NCI-H345 treated with DMSO at 0.1 percent for 48 hours (cell line): Measurements from ENCODE around the gene DNAH14.
"Not testable (repeated sequence)": the region's sequence is repeated elsewhere in the genome, so short reads cannot be mapped to it uniquely, and the experiment has no call there.

Experiments
- DNase-seq: peaks from one replicate; lab custom pipeline; 2025; ENCODE audit not compliant: unreplicated experiment; lab: John Stamatoyannopoulos, UW

Gene DNAH14

GRCh38 chr1:225146478-225146877 is 217.0 kb downstream of the DNAH14 start:
- no peak for DNase-seq

- DNase-seq: not testable (repeated sequence)
Measured at GRCh38 chr1:225147791-225148190, 218.3 kb downstream of the DNAH14 start.

GRCh38 chr1:225152061-225152460 is 222.6 kb downstream of the DNAH14 start:
- DNase-seq: no peak

- DNase-seq: no peak
Measured at GRCh38 chr1:225155555-225155954, 226.1 kb downstream of the DNAH14 start.

- no peak for DNase-seq
Measured at GRCh38 chr1:225156254-225156653, 226.8 kb downstream of the DNAH14 start.

GRCh38 chr1:225158291-225158690 is 228.8 kb downstream of the DNAH14 start:
- DNase-seq: no peak

- DNase-seq: no peak
Measured at GRCh38 chr1:225159793-225160192, 230.3 kb downstream of the DNAH14 start.

GRCh38 chr1:225177409-225177808 is 247.9 kb downstream of the DNAH14 start:
- not testable (repeated sequence) for DNase-seq

GRCh38 chr1:225179686-225180085 is 250.2 kb downstream of the DNAH14 start:
- DNase-seq: no peak

GRCh38 chr1:225182716-225183115 is 253.2 kb downstream of the DNAH14 start:
- DNase-seq: no peak

GRCh38 chr1:225191199-225191753 is 261.8 kb downstream of the DNAH14 start:
- no peak for DNase-seq

- DNase-seq: no peak
Measured at GRCh38 chr1:225201447-225201846, 272.0 kb downstream of the DNAH14 start.

GRCh38 chr1:225207791-225208190 is 278.3 kb downstream of the DNAH14 start:
- no peak for DNase-seq

- no peak for DNase-seq
Measured at GRCh38 chr1:225209153-225209552, 279.7 kb downstream of the DNAH14 start.

- not testable (repeated sequence) for DNase-seq
Measured at GRCh38 chr1:225210180-225210579, 280.7 kb downstream of the DNAH14 start.

- DNase-seq: not testable (repeated sequence)
Measured at GRCh38 chr1:225211694-225212442, 282.4 kb downstream of the DNAH14 start.

- DNase-seq: no peak
Measured at GRCh38 chr1:225224287-225224686, 294.8 kb downstream of the DNAH14 start.

- no peak for DNase-seq
Measured at GRCh38 chr1:225225681-225226080, 296.2 kb downstream of the DNAH14 start.

- DNase-seq: no peak
Measured at GRCh38 chr1:225228871-225229303, 299.4 kb downstream of the DNAH14 start.

- not testable (repeated sequence) for DNase-seq
Measured at GRCh38 chr1:225229429-225229828, 300.0 kb downstream of the DNAH14 start.

GRCh38 chr1:225230483-225230882 is 301.0 kb downstream of the DNAH14 start:
- no peak for DNase-seq

GRCh38 chr1:225232930-225233329 is 303.5 kb downstream of the DNAH14 start:
- not testable (repeated sequence) for DNase-seq

- DNase-seq: no peak
Measured at GRCh38 chr1:225242611-225243010, 313.1 kb downstream of the DNAH14 start.
